Endothelial cell (in vitro differentiated cells): ENCODE measurements around the gene C19orf18. TPM values are rescaled to one million over a fixed set of nuclear protein-coding genes. Genes with fewer than 3 reads are reported as not detected.

Experiments
- DNase-seq: peaks from one replicate; pipeline ENCODE4 v3.0.0; 2021; ENCODE audit warnings: low spot score
- H3K27ac Mint-ChIP-seq: one replicate; pipeline ENCODE4 v1.8.0; 2021; ENCODE audit warnings: mixed read lengths, inconsistent platforms; ENCODE audit not compliant: unreplicated experiment
- H3K27me3 Mint-ChIP-seq: one replicate; pipeline ENCODE4 v1.8.0; 2021; ENCODE audit warnings: mild to moderate bottlenecking, moderate library complexity, mixed read lengths, inconsistent platforms; ENCODE audit not compliant: unreplicated experiment
- H3K36me3 Mint-ChIP-seq: one replicate; pipeline ENCODE4 v1.8.0; 2021; ENCODE audit warnings: mild to moderate bottlenecking, low read depth, mixed read lengths, inconsistent platforms; ENCODE audit not compliant: unreplicated experiment
- H3K4me1 Mint-ChIP-seq: one replicate; pipeline ENCODE4 v1.8.0; 2021; ENCODE audit warnings: mild to moderate bottlenecking, mixed read lengths, inconsistent platforms; ENCODE audit not compliant: unreplicated experiment
- H3K4me3 Mint-ChIP-seq: one replicate; pipeline ENCODE4 v1.8.0; 2021; ENCODE audit warnings: mild to moderate bottlenecking, mixed read lengths, inconsistent platforms; ENCODE audit not compliant: unreplicated experiment
- H3K9me3 Mint-ChIP-seq: one replicate; pipeline ENCODE4 v1.8.0; 2021; ENCODE audit warnings: mixed read lengths, inconsistent platforms; ENCODE audit not compliant: unreplicated experiment
- long read RNA-seq: library from polyadenylated mRNA; unstranded; transcript quantifications from one replicate; pipeline ENCODE4 v2.0.0, GENCODE V29; 2020; ENCODE audit not compliant: unreplicated experiment
- total RNA-seq: library from RNA; stranded (reverse); fragmentation: NEBNext Ultra II Directional; extraction: Animal tissue kit (Norgen Biotek cat#: 25700); gene quantifications from one replicate; pipeline ENCODE4 v1.2.1, GENCODE V29; 2021; ENCODE audit not compliant: unreplicated experiment
- TF ChIP-seq, protein P1 (sequence below): fragments of 200-600 bp; sonication (generic); IDR thresholded peaks from one replicate; pipeline ENCODE4 v1.5.0; 2021; ENCODE audit warnings: antibody characterized with exemption; ENCODE audit not compliant: unreplicated experiment

Gene C19orf18
- total RNA-seq: 1.8 TPM
- long read RNA-seq: 0 reads

DNA sequence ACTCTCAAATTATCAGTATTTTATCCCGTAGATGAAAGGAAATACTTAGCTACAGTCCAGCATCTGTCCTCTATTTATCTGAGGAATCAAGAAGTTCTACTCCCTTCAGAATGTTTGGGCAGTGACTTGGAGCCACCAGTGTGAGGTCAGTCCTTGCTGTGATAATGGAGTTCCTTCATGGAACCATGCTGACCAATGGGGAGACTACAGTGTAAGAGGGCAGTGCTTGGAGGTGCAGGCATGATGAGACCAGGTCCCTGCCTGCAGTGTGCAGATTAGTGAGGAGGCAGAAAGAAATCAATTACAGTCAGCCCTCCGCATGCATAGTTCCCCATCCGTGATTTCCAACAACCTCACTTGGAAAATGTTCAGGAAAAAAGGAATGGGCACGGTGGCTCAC is at the start of gene C19orf18:
Gene C19orf18 (minus strand): TSS at position 101 of the 400 bp plus-strand sequence. CDS start 102 bp downstream, outside the sequence.
- Mint-ChIP-seq H3K27ac (no peak within 1 kb of the TSS), H3K36me3 (peaks cover 74% of the 10 kb centered on the region), H3K27me3 (peaks cover 4% of the 10 kb centered on the region), H3K4me1 (no peaks in the 10 kb centered on the region), H3K4me3 (peak within 1 kb of the TSS; percentile 85), H3K9me3 (peaks cover 73% of the 10 kb centered on the region)
- DNase-seq: no peak
- TF ChIP-seq, protein P1, sequence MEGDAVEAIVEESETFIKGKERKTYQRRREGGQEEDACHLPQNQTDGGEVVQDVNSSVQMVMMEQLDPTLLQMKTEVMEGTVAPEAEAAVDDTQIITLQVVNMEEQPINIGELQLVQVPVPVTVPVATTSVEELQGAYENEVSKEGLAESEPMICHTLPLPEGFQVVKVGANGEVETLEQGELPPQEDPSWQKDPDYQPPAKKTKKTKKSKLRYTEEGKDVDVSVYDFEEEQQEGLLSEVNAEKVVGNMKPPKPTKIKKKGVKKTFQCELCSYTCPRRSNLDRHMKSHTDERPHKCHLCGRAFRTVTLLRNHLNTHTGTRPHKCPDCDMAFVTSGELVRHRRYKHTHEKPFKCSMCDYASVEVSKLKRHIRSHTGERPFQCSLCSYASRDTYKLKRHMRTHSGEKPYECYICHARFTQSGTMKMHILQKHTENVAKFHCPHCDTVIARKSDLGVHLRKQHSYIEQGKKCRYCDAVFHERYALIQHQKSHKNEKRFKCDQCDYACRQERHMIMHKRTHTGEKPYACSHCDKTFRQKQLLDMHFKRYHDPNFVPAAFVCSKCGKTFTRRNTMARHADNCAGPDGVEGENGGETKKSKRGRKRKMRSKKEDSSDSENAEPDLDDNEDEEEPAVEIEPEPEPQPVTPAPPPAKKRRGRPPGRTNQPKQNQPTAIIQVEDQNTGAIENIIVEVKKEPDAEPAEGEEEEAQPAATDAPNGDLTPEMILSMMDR: no peak

GRCh38 chr19:58022283-58022660 is 47.9 kb upstream of the C19orf18 start:
- Mint-ChIP-seq H3K4me3 (no peak overlapping the region), H3K27ac (no peak overlapping the region), H3K27me3 (peaks cover 13% of the 10 kb centered on the region), H3K9me3 (peaks cover 23% of the 10 kb centered on the region), H3K4me1 (no peaks in the 10 kb centered on the region), H3K36me3 (peaks cover 12% of the 10 kb centered on the region)
- no peak for DNase-seq
- TF ChIP-seq, protein P1: no peak

- H3K9me3 Mint-ChIP-seq: peaks cover 21% of the 10 kb centered on the region
Measured at GRCh38 chr19:58021541-58022282, 47.4 kb upstream of the C19orf18 start.

GRCh38 chr19:58020129-58020528 is 45.8 kb upstream of the C19orf18 start:
- no peak for DNase-seq
- H3K4me3 Mint-ChIP-seq: no peak overlapping the region
- H3K9me3 Mint-ChIP-seq: peaks cover 25% of the 10 kb centered on the region
- H3K27me3 Mint-ChIP-seq: peaks cover 13% of the 10 kb centered on the region
- no peaks in the 10 kb centered on the region for H3K4me1 Mint-ChIP-seq
- TF ChIP-seq, protein P1: no peak
- H3K36me3 Mint-ChIP-seq: peaks cover 13% of the 10 kb centered on the region
- no peak overlapping the region for H3K27ac Mint-ChIP-seq

More at GRCh38 chr19:58021541-58022282, 47.4 kb upstream of the C19orf18 start:
- Mint-ChIP-seq H3K27ac (no peak overlapping the region), H3K4me1 (no peaks in the 10 kb centered on the region), H3K4me3 (peak overlapping the region; percentile 57), H3K36me3 (peaks cover 12% of the 10 kb centered on the region), H3K27me3 (peaks cover 13% of the 10 kb centered on the region)
- TF ChIP-seq, protein P1: peak; percentile 22
- DNase-seq: no peak

- peaks cover 41% of the 10 kb centered on the region for H3K36me3 Mint-ChIP-seq
- TF ChIP-seq, protein P1: no peak
- peaks cover 21% of the 10 kb centered on the region for H3K9me3 Mint-ChIP-seq
- DNase-seq: no peak
- H3K27me3 Mint-ChIP-seq: peaks cover 9% of the 10 kb centered on the region
- H3K4me3 Mint-ChIP-seq: no peak overlapping the region
- H3K27ac Mint-ChIP-seq: no peak overlapping the region
- H3K4me1 Mint-ChIP-seq: no peaks in the 10 kb centered on the region
Measured at GRCh38 chr19:58014141-58014540, 39.8 kb upstream of the C19orf18 start.
